NCI-H146 treated with DMSO at 0.1 percent for 48 hours (cell line): Measurements from ENCODE around the gene ABCF1.
A peak's percentile ranks its signal among the peaks of the same experiment; 100 is the strongest.

Source experiments
- DNase-seq: peaks from one replicate; lab custom pipeline; 2025; ENCODE audit not compliant: unreplicated experiment; lab: John Stamatoyannopoulos, UW

ABCF1 gene

DNA sequence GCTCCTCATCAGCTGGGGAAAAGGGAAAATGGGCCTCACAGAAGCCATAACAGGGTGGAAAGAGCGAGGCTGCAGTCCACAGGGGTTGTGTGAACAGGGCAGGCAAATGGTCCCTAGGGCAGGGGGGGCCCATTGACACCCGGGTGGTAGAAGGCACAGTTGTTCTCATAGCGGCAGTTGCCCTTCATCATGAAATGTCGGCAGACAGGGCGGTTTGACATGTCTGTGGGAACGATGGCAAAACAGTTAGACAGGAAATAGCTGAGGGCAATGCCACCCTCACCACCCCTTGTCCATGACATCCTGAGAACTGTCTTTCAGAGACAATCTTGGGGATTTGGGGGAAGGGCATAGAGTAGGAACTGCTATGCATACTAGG, 30.2 kb downstream of the ABCF1 start:
- DNase-seq, result no peak

DNA sequence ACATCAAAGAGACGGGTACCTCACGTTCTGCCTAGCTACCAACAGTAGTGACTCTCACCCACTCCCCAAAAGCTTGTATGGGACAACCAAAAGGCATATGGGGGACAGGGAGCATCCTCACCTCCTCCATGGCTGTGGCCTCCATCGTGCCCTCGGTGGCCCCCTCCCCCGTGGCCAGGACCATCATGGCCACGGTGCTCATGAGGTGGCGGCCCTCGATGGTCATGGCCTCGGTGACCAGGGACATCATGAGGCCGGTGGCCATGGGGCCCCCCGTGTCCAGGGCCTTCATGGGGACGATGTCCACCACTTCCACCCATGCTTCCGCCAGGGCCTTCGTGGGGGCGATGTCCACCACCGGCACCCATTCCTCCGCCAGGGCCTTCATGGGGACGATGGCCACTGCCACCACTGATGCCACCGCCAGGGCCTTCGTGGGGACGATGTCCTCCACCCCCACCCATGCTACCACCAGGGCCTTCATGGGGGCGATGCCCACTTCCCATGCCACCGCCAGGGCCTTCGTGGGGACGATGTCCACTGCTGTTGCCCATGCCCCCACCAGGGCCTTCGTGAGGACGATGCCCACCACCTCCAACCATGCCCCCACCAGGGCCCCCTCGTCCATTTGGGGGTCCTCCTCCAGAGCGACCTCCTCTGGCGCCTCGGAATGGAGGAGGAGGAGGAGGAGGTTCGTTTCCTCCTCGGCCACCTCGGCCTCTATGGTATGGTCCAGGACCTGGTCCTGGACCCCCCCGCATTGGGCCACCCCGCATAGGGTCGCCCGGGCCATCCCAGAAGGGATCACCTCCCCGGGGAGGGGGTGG, 30.8 kb downstream of the ABCF1 start:
- no peak for DNase-seq

DNA sequence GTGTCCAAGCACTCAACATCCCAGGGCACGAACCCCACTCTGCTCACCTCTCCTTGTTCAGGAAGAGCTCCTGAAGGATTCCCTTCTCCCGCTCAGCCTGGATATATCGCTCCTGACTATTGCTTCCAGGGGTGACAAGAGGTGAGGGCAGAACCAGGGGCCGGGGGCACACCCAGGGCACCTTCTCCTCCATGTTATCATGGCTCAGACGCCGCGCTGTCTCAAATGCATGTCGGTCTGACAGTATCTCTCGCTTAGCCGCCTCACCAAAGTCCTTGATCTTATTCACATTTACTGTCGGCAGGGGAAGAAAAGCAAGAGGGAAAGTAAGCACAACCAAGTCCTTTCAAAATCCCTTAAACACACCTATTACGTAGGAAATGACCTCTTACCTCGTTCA, 32.7 kb downstream of the ABCF1 start:
- DNase-seq, result no peak

DNA sequence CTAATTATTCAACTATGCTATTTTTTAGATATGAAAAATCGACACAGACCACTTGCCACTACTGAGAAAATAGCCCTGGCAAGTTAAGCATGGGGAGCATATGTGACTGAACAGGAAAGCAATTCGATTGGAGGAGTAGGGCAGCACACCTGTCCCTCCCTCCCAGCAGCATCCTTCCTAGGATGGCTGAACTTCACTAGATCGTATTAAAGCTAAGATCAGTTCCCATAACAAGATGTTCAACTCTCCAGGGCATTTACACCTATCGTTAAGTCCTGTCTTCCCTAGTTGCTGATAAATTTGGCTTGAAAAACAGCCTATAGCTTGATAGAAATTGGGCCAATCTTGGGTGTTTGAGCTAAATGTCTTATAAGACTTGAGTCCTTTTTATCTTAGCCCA, 38.8 kb downstream of the ABCF1 start:
- DNase-seq, result no peak

DNA sequence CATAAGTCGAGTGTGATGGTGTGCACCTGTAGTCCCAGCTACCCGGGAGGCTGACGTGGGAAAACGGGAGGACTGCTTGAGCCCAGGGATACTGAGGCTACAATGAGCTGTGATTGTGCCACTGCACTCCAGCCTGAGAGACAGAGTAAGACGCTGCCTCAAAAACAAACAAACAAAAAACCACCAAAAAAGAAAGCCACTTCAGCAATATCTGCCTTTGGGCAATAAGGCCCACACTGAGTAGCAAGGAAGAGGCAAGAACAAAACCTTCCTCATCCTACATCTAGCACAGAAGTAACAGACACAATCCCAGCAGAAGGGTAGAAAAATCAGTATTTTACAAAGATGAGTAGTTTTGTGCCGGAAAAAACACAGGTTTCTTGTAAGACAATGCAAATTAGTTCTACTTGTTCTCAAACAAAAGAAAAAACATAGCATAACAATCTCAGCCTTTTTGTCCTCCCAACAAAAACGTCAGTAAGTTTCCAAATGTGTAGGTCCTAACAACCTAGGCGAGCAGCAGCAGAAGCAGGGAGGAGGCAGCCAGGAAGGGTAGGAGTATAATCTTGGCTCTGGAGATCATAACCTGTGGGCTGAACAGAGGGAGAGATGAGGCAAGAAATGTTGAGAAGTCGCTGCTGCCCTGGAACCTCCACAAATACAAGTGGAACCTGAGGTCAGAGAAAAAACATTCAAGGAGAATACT, 40.1 kb downstream of the ABCF1 start:
- no peak for DNase-seq

DNA sequence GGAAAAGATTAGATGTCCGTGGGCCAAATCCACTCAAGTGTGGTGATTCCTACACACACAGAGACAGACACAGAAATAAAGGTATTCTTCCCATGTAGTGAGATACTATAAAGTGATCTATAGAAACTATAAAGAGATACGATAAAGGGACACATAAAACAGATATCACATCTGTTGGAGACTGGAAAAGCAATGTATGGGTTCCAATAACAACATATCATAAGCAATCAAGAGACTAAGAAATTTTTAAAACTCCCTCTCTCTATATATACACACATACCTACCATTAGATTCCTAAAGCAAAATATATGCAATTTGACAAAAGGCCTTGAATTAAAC, 40.6 kb downstream of the ABCF1 start:
- no peak for DNase-seq

DNA sequence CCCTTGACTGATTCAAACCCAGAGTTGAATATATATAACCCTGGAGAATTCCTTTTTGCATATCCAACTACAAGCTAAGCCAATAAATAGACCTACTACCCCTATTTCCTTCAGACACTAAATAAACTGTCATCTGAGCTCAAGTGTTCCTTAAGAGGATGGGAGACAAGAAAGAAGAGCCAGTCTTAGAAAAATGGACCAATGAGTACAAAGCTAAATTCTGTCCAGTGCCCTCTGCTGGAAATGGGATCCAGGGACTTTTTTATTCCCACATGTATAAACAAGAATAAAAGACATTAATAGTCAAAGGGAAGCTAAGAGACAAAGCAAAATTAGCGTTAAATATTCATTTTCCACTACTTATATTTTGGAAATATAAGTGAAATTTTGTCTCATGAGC, 41.0 kb downstream of the ABCF1 start:
- no peak for DNase-seq

DNA sequence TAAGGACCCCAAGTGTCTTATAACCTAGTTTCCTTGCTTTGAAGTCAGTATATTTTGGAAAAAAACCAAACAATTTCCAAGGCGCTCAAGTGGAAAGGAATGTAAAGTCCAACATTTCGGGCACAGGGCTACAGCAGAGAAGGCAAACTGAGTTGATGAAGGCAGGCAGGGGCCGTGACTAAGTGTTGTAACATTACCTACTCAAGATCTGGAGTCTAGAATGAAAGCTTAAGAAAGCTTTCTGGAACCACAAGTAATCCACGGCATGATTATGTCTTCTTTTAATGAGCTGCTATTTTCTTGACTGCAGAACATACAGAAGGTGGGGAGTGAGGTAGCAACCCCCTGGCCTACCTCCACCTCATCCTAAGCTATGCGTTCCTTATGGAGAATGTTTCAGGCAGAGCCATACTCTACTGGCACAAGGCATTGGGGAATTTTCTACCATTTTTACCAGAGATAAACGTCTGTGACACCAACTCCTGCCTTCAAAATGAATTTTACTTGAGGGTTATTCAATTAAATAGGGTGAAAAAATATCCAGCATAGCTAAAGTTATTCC, 41.5 kb downstream of the ABCF1 start:
- no peak for DNase-seq

DNA sequence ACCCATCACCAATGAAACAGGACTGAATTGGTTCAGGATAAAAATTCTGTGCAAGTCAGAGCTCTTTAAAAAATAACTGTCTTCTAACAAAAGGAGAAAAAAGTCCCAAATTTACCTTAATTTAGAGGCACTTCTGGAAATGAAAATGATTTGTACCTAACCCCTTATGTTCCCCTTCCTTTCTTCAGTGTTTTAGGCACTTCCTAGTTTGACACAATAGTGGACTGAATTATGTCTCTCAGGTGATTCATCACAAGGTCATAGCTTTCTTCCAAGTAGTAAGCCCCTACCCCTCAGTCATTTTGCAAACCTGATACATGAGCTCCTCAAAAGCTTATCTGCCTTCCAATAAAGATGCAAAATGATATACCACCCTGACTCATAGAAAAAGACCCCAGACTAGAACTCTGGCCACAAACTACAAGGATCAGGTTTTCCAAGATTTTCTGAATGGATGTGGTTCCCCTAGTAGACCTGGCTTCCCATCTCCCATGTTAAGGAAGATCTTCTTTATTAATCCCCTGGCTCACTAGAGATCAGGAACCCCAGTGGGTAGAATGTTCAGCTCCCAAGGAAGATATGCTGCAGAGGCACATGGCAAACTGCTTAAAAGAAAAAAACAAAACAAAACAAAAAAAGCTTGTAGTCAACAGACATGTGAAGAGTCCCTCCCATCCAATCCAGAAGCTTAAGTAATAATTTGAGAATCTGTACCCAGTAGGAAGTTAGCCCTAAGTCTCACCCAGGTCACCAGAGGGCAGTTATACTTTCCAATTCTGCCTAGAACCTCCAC, 42.2 kb downstream of the ABCF1 start:
- no peak for DNase-seq

DNA sequence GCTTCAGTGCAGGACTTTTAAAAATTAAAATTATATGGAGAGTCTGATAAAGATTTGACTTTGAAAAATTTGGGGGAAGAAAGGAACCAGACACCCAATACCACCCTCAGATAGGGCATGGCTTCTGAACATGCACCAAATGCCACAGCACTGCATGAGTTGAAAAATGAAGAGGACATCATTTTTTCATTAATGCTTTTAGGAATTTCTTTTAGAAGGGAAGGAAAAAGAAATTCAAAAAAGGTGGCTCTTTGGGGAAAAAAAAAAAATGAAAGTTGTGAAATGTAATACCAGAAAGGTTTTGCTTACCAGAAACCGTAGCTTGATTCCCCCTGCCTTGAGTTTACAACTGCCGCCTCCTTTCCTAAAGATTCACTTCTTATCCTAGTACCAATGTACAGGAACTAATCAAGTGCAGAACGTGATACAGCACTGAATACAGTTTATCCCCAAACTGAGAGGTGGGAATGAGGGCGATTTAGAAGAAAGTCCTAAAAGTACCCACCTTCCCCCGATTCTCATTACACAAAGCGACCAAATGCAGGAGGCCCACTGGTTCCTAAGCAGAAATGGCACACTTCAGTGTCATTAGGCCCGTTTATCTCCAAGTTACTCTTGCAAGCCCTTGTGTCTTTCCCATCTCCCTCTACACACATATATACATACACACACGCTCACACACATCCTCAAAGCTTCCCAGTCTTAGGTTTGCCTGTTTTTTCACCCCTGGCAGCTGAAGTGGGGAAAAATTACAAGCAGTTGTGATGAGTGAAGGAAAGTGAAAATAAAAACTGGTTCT, 43.0 kb downstream of the ABCF1 start:
- no peak for DNase-seq

DNA sequence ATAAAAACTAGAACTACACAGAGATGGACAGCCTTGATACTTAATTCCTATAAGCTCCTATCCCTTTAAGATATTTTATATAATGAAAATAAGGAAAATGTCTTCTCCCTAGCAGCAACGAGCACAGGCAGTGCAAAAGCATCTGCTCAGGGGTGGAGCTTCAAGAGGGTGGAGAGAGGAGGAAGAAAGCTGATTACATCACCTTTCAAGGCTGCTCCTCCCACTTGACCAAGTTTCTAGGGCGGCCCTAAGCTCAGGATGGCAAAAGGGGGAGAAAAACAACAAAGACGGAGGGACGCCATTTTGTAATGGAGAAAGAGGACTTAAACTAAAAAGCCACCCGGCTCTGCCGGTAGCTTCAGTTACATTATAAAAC, 43.6 kb downstream of the ABCF1 start:
- DNase-seq, result peak; percentile 96

DNA sequence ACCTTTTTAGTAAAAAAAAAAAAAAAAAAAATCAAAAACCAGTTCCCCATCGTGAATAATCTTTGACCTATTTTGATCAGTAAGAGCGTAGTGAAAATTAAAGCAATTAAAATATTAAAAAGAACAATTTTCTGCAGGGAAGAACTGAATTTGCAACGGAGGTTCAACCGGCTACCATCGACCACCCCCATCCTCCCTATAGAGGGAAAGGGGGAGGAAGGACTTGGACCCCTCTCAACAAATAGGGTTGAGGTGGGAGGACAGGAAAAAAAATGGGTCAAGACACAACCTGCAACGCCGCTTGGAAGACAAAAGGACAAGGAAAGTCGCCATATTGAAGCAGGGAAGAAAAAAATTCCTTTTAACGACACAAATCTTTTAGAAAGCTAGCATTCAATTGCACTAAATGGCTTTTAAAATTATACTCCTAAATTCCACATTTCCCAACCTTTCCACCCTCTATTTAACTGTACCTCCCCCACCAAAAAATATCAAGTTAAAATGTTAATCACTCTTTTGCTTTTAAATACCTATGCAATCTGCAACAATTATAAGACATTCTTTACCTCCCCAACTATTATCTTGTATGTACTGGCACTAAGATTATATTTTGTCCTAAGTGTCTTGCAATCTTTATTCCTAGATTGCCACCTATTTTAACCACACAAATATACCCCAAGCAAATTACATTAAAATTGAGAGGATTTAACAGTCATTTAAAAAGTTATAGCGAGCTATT, 44.1 kb downstream of the ABCF1 start:
- peak; percentile 84 for DNase-seq

DNA sequence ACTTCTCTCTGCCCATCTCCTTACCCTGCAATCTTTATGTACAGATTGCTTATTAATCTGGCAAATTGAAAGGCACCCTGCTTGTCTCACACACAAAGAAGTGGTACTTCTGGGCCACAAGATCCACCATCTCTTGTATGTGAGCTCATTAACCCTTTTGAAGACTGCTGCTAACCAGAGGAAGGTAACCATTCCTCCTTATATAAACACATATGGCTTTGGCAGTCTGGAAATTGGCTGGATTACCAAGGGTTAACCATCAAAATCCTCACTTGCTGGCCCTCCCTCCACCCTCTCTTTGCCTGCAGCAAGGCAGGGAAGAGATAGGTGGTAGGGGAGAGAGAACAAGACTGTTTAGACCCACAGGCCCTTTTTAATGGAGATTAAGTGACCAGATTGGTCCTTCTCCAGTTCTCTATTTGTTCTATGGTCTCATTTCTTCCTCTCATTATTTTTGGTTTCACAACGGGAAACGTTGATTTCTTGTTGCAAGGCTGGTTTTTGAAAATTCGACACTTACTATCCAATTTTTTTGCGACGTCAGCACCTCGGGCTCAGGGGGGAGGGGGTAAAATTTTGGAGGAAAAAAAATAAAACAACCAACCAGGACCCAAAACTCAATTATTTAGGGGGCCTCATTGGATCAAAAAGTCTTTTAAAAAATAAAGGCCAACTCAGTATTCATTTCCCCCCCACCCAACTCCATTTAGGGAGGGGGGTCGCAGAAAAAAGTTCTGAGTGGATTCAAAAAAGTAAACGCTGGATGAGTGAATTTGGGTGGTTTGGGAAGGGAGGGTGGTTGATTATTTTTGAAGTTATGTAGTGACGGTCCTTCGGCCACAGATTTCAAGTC, 44.9 kb downstream of the ABCF1 start:
- peak; percentile 52 for DNase-seq

DNA sequence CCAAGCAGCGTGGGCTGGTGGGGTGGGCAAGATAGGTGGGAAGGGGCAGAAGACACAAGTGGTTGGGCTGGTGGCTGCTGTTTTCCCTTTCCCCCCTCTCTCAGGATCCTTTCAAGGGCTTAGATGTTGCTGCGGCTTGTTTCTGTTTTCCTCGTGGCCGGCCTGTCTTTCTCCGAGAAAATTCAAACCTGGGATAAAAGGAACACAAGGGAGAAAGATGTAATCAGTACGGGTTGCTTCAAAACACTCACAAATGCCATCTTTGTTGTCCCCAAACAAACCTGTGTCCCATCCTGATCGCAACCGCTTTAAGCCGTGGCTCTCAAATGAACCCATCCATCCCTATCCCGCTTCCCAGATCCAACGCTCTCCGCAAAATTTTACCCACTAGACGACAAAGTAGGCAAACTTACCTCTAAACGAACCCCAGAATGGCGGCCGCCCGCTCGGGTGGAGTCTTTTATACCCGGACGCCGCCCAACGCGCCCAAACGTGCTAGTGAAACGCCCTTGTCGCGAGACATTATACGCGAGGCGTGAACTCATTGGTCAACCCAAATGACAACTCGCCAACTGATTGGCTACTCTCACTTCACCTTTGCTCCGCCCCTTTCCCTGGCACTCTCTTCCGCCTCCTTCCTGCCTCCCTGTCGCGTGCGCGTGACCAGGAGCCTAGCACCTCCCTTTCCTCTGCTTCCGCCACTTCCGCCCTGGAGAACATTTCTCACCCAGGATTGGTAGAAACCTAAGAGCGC, 45.7 kb downstream of the ABCF1 start, which contains the start of gene PPP1R10:
Gene PPP1R10 (minus strand): TSS at position 433 of the 754 bp plus-strand sequence. CDS start 7,299 bp downstream, outside the sequence.
- peak; percentile 99 for DNase-seq

DNA sequence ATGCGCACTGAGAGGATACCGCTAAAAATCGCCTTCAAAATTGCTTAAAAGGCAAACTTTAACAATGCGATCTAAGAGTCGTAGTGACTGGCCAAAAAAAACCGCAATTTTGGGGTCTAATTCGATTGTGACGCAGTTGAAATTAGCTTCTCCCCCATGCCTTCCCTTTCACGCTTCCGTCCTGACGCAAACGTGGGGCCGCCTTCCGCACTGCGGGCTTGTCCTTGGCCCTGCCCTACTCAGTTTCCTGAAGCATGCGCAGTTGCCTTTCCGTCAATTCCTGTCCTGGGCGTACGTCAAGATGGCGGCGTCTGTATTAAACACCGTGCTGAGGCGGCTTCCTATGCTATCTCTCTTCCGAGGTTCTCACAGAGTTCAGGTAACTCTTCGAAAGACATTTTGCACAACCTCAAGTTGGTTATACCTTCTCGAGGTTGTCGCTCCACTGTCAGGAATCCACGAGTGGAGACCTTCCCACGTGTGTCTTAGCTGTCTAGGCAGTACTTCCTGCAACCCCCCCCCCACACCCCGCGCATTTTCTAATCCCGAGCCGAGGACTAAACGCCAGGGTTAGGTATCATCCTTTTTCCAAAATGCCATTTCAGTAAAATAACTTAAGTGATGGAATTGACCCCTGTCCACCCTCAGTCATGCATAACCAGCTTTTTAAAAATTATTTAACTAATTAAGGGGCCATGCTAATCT, 46.5 kb downstream of the ABCF1 start, which contains the start of gene MRPS18B:
Gene MRPS18B (plus strand): TSS at position 276 of the 705 bp plus-strand sequence. CDS start 26 bp downstream, at position 302.
- peak; percentile 97 for DNase-seq

DNA sequence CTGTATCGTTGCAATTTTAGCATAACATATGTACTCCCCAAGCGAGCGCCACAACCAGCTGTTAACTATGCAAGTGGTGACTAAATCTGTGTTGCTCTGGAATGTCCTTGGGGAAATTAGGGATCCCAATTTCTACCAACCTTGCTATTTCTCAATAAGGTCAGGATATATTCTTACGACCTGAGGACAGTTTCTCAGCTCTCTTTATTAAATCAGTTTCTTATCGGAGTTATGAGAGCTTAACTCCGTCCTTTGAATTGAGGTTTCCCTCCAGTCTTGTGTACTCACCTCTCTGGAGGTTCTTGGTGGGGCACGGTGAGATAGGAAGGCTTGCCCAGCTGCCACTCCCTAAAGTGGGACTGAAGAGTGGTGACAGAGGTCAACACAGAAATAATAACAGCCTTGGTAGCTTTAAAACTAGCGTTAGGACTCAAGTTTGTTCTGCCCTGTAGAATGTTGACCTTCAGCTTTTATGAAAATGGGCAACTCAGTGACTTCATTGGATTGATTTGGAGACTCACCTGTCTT, 47.1 kb downstream of the ABCF1 start:
- DNase-seq, result no peak

DNA sequence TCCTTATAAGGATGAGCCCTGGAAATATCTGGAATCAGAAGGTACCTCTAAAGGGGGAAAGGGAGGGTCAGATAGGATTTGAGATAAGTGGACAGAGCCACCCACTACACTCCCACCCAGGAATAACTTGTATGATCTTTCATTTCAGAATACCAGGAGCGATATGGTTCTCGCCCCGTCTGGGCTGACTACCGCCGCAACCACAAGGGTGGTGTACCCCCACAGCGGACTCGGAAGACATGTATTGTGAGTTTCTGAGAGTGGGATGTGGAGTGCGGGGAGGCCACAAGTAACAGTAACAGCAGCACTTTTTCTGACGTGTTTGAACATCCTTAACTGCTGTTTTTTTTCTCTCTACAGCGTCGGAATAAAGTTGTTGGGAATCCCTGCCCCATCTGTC, 48.3 kb downstream of the ABCF1 start:
- DNase-seq, result no peak
